Small intestine (tissue), 7 donors: ENCODE results near the gene RASA3. TPM values are rescaled to one million over a fixed set of nuclear protein-coding genes. Genes with fewer than 3 reads are reported as not detected.

Experiments
- DNase-seq, 2 donors: peaks; one replicate each; pipeline versions ENCODE4 v3.0.0 to v3.0.0-alpha.2; 2013
- FAIRE-seq: peaks from 2 replicates; lab custom pipeline; 2012; peaks lifted over from hg19 to GRCh38; lab: Jason Lieb, UNC
- H3K27ac ChIP-seq, 3 donors: one replicate each; pipeline ENCODE4 v1.5.1; 2013; ENCODE audit warnings: low read length in 2 of 3, mild to moderate bottlenecking in 2 of 3, control low read depth in 1 of 3, inconsistent platforms in 1 of 3, low read depth in 1 of 3, moderate library complexity in 1 of 3
- H3K27me3 ChIP-seq, 3 donors: one replicate each; pipeline ENCODE4 v1.6.1; 2013; ENCODE audit warnings: low read length in 3 of 3, inconsistent platforms in 1 of 3; ENCODE audit not compliant: control insufficient read depth in 3 of 3, insufficient read depth in 3 of 3
- H3K36me3 ChIP-seq, 3 donors: one replicate each; pipeline ENCODE4 v1.6.1; 2013; ENCODE audit warnings: low read length in 3 of 3, inconsistent platforms in 1 of 3, low read depth in 1 of 3, mild to moderate bottlenecking in 1 of 3, moderate library complexity in 1 of 3; ENCODE audit not compliant: control insufficient read depth in 3 of 3, insufficient read depth in 2 of 3
- H3K4me1 ChIP-seq, 3 donors: one replicate each; pipeline ENCODE4 v1.6.1; 2013; ENCODE audit warnings: low read length in 2 of 3, inconsistent platforms in 1 of 3, low read depth in 1 of 3, mild to moderate bottlenecking in 1 of 3, moderate library complexity in 1 of 3; ENCODE audit not compliant: control insufficient read depth in 3 of 3, insufficient read depth in 2 of 3
- H3K4me3 ChIP-seq, 3 donors: one replicate each; pipeline ENCODE4 v1.5.1; 2013; ENCODE audit warnings: low read length in 3 of 3, control low read depth in 1 of 3, inconsistent platforms in 1 of 3, low read depth in 1 of 3, mild to moderate bottlenecking in 1 of 3, moderate library complexity in 1 of 3
- H3K9me3 ChIP-seq, 2 donors: one replicate each; pipeline ENCODE4 v1.6.1; 2013; ENCODE audit warnings: low read depth in 1 of 2, low read length in 1 of 2; ENCODE audit not compliant: control insufficient read depth in 2 of 2, insufficient read depth in 1 of 2
- WGBS, 3 donors: extraction: QIAGEN DNeasy Blood & Tissue Kit; methylation state at CpG; one replicate each; pipeline ENCODE4 v1.1.7; 2013; 5-methylcytosine and 5-hydroxymethylcytosine counted together
- polyA plus RNA-seq, 4 donors: library from polyadenylated mRNA; stranded (reverse) in 3 of 4; unstranded in 1 of 4; fragments of 200-250 nt in 3 of 4; fragments of 120-200 nt in 1 of 4; gene quantifications; one replicate each; pipeline versions ENCODE4 v1.2.1 to v1.2.3, GENCODE V29; 2013
- donor health status: healthy with polysubstance abuse.
- donor health status: control.
- donor health status: control.
- donor health status: Bipolar disorder and iron deficiency.
- donor health status: healthy.

RASA3 gene
- polyA plus RNA-seq, 4 donors = 2.0 to 7.2 (median 6.5) TPM

- Histone ChIP-seq H3K27ac (no peak overlapping the region), H3K36me3 (no peaks in the 10 kb centered on the region), H3K9me3 (no peaks in the 10 kb centered on the region), H3K4me1 (no peaks in the 10 kb centered on the region), H3K4me3 (no peak overlapping the region), H3K27me3 (no peaks in the 10 kb centered on the region)
- WGBS, 3 donors = 85 to 91% (median 90%) methylated on average over 9 of the region's 9 CpGs
- FAIRE-seq = no peak
- no peak for DNase-seq
Measured at GRCh38 chr13:113967206-113967720, 165.2 kb downstream of the RASA3 start.

GRCh38 chr13:113965968-113966884 lies 166.2 kb downstream of the RASA3 start:
- DNase-seq (no peak), FAIRE-seq (no peak)
- H3K36me3 ChIP-seq = no peaks in the 10 kb centered on the region
- H3K27ac ChIP-seq = no peak overlapping the region
- no peaks in the 10 kb centered on the region for H3K27me3 ChIP-seq
- H3K4me3 ChIP-seq = no peak overlapping the region
- H3K4me1 ChIP-seq = no peaks in the 10 kb centered on the region
- 97 to 98% (median 97%) methylated on average over 5 of the region's 5 CpGs for WGBS, 3 donors
- H3K9me3 ChIP-seq = no peaks in the 10 kb centered on the region

- no peak for FAIRE-seq
- 87 to 98% (median 89%) methylated on average over 2 of the region's 2 CpGs for WGBS, 3 donors
Measured at GRCh38 chr13:113965383-113965874, 167.0 kb downstream of the RASA3 start.

GRCh38 chr13:113964251-113964995 lies 168.0 kb downstream of the RASA3 start:
- Histone ChIP-seq H3K27ac (no peak overlapping the region), H3K4me3 (no peak overlapping the region), H3K36me3 (no peaks in the 10 kb centered on the region), H3K27me3 (no peaks in the 10 kb centered on the region), H3K4me1 (no peaks in the 10 kb centered on the region), H3K9me3 (peaks cover 0 to 6% of the 10 kb centered on the region in 2 donors)
- WGBS, 3 donors = 86 to 92% (median 88%) methylated on average over 20 to 21 of the region's 21 CpGs
- no peak for DNase-seq
- FAIRE-seq = no peak

More at GRCh38 chr13:113965383-113965874, 167.0 kb downstream of the RASA3 start:
- Histone ChIP-seq H3K27ac (no peak overlapping the region), H3K4me1 (no peaks in the 10 kb centered on the region), H3K4me3 (no peak overlapping the region), H3K36me3 (no peaks in the 10 kb centered on the region), H3K27me3 (no peaks in the 10 kb centered on the region), H3K9me3 (peaks cover 0 to 2% of the 10 kb centered on the region in 2 donors)
- DNase-seq = no peak

GRCh38 chr13:113963376-113963775 lies 169.0 kb downstream of the RASA3 start:
- H3K27ac ChIP-seq = no peak overlapping the region
- no peak overlapping the region for H3K4me3 ChIP-seq
- DNase-seq = no peak
- FAIRE-seq = no peak
- peaks cover 0 to 16% of the 10 kb centered on the region in 2 donors for H3K9me3 ChIP-seq
- H3K4me1 ChIP-seq = no peaks in the 10 kb centered on the region
- WGBS, 3 donors = 77 to 94% (median 80%) methylated on average over 16 of the region's 16 CpGs
- H3K36me3 ChIP-seq = no peaks in the 10 kb centered on the region
- no peaks in the 10 kb centered on the region for H3K27me3 ChIP-seq

GRCh38 chr13:113962975-113963374 lies 169.4 kb downstream of the RASA3 start:
- Histone ChIP-seq H3K36me3 (no peaks in the 10 kb centered on the region), H3K27me3 (no peaks in the 10 kb centered on the region), H3K4me3 (no peak overlapping the region), H3K9me3 (peaks cover 0 to 17% of the 10 kb centered on the region in 2 donors), H3K27ac (no peak overlapping the region), H3K4me1 (no peaks in the 10 kb centered on the region)
- 84 to 90% (median 86%) methylated on average over 12 to 16 of the region's 17 CpGs for WGBS, 3 donors
- FAIRE-seq (no peak), DNase-seq (no peak)

GRCh38 chr13:113962386-113962785 lies 170.0 kb downstream of the RASA3 start:
- FAIRE-seq (no peak), DNase-seq (no peak)
- no peaks in the 10 kb centered on the region for H3K27me3 ChIP-seq
- peaks cover 0 to 17% of the 10 kb centered on the region in 2 donors for H3K9me3 ChIP-seq
- WGBS, 3 donors = 74 to 91% (median 84%) methylated on average over 11 of the region's 11 CpGs
- no peak overlapping the region for H3K4me3 ChIP-seq
- no peaks in the 10 kb centered on the region for H3K36me3 ChIP-seq
- no peak overlapping the region for H3K27ac ChIP-seq
- no peaks in the 10 kb centered on the region for H3K4me1 ChIP-seq

- no peak for FAIRE-seq
- 72 to 75% (median 75%) methylated on average over 6 of the region's 6 CpGs for WGBS, 3 donors
- H3K27me3 ChIP-seq = no peaks in the 10 kb centered on the region
Measured at GRCh38 chr13:113960276-113960948, 172.0 kb downstream of the RASA3 start.

More at GRCh38 chr13:113960276-113960948, 172.0 kb downstream of the RASA3 start:
- no peak for DNase-seq
- Histone ChIP-seq H3K36me3 (no peaks in the 10 kb centered on the region), H3K27ac (no peak overlapping the region), H3K9me3 (peaks cover 0 to 19% of the 10 kb centered on the region in 2 donors), H3K4me1 (no peaks in the 10 kb centered on the region), H3K4me3 (no peak overlapping the region)
